DOHH2 (cell line): ENCODE results near the gene CACNA1E.

Experiments
- H3F3A ChIP-seq: fragments of 200-600 bp; sonication (generic), shearing (Covaris generic); 2 replicates; pipeline ENCODE4 v1.6.0; 2016; ENCODE audit warnings: antibody characterized with exemption, mild to moderate bottlenecking; ENCODE audit not compliant: control insufficient read depth, insufficient read depth
- H3K27ac ChIP-seq: fragments of 200-600 bp; sonication (generic); 2 replicates; pipeline ENCODE4 v1.5.1; 2014; ENCODE audit warnings: low read depth, mild to moderate bottlenecking, low read length, moderate library complexity
- H3K27me3 ChIP-seq: fragments of 200-600 bp; sonication (generic); 2 replicates; pipeline ENCODE4 v1.6.1; 2014; ENCODE audit warnings: mild to moderate bottlenecking, low read length, mixed read lengths; ENCODE audit not compliant: control insufficient read depth
- H3K36me3 ChIP-seq: fragments of 200-600 bp; sonication (generic); 2 replicates; pipeline ENCODE4 v1.6.1; 2014; ENCODE audit warnings: mild to moderate bottlenecking, low read length, moderate library complexity, mixed read lengths; ENCODE audit not compliant: control insufficient read depth
- H3K4me1 ChIP-seq: fragments of 200-600 bp; sonication (generic); 2 replicates; pipeline ENCODE4 v1.6.1; 2014; ENCODE audit warnings: mild to moderate bottlenecking, low read length, mixed read lengths; ENCODE audit not compliant: control insufficient read depth
- H3K4me2 ChIP-seq: fragments of 200-600 bp; sonication (generic); 2 replicates; pipeline ENCODE4 v1.6.0; 2014; ENCODE audit warnings: mild to moderate bottlenecking, low read length, moderate library complexity
- H3K4me3 ChIP-seq: fragments of 200-600 bp; sonication (generic); 2 replicates; pipeline ENCODE4 v1.5.1; 2014; ENCODE audit warnings: mild to moderate bottlenecking, low read length, mixed read lengths
- H3K79me2 ChIP-seq: fragments of 200-600 bp; sonication (generic); 2 replicates; pipeline ENCODE4 v1.6.1; 2014; ENCODE audit warnings: mild to moderate bottlenecking, low read length, mixed read lengths; ENCODE audit not compliant: control insufficient read depth
- H3K9me2 ChIP-seq: fragments of 200-600 bp; sonication (generic); replicated peaks from 2 replicates; pipeline ENCODE4 v1.6.1; 2014; ENCODE audit warnings: mild to moderate bottlenecking, low read length, mixed read lengths; ENCODE audit not compliant: control insufficient read depth
- H3K9me3 ChIP-seq: fragments of 200-600 bp; sonication (generic); 2 replicates; pipeline ENCODE4 v1.6.1; 2014; ENCODE audit warnings: antibody characterized with exemption, low read length, mixed read lengths; ENCODE audit not compliant: control insufficient read depth, insufficient read depth
- H4K20me1 ChIP-seq: fragments of 200-600 bp; sonication (generic); 2 replicates; pipeline ENCODE4 v1.6.0; 2014; ENCODE audit warnings: low read depth, mild to moderate bottlenecking, antibody characterized with exemption, low read length, moderate library complexity; ENCODE audit not compliant: control insufficient read depth, insufficient read depth
- EZH2phosphoT487 ChIP-seq: fragments of 200-600 bp; sonication (generic); IDR thresholded peaks from 2 replicates; pipeline ENCODE4 v1.6.1; 2017; ENCODE audit warnings: borderline replicate concordance, mild to moderate bottlenecking, antibody characterized with exemption, low read length, moderate library complexity, mixed read lengths
- TF ChIP-seq, protein P1 (sequence below): fragments of 200-600 bp; sonication (generic); IDR thresholded peaks from one replicate; pipeline ENCODE4 v1.5.1; 2014; ENCODE audit warnings: antibody characterized with exemption, mild to moderate bottlenecking, low read depth, low read length; ENCODE audit not compliant: poor library complexity, severe bottlenecking

Gene CACNA1E

GRCh38 chr1:181601186-181601950, 118.1 kb downstream of the CACNA1E start:
- no peak overlapping the region for H3K4me3 ChIP-seq
- no peaks in the 10 kb centered on the region for H3K9me3 ChIP-seq
- H3K27ac ChIP-seq: no peak overlapping the region
- H3K36me3 ChIP-seq: no peaks in the 10 kb centered on the region
- H3K4me2 ChIP-seq: no peak overlapping the region
- H3K27me3 ChIP-seq: no peaks in the 10 kb centered on the region
- no peaks in the 10 kb centered on the region for H3K4me1 ChIP-seq
- no peaks in the 10 kb centered on the region for H4K20me1 ChIP-seq
- no peaks in the 10 kb centered on the region for H3F3A ChIP-seq
- H3K79me2 ChIP-seq: no peaks in the 10 kb centered on the region
- no peaks in the 10 kb centered on the region for H3K9me2 ChIP-seq
- no peak for TF ChIP-seq EZH2phosphoT487
- TF ChIP-seq, protein P1, sequence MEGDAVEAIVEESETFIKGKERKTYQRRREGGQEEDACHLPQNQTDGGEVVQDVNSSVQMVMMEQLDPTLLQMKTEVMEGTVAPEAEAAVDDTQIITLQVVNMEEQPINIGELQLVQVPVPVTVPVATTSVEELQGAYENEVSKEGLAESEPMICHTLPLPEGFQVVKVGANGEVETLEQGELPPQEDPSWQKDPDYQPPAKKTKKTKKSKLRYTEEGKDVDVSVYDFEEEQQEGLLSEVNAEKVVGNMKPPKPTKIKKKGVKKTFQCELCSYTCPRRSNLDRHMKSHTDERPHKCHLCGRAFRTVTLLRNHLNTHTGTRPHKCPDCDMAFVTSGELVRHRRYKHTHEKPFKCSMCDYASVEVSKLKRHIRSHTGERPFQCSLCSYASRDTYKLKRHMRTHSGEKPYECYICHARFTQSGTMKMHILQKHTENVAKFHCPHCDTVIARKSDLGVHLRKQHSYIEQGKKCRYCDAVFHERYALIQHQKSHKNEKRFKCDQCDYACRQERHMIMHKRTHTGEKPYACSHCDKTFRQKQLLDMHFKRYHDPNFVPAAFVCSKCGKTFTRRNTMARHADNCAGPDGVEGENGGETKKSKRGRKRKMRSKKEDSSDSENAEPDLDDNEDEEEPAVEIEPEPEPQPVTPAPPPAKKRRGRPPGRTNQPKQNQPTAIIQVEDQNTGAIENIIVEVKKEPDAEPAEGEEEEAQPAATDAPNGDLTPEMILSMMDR: no peak

- Histone ChIP-seq H3K9me3 (no peaks in the 10 kb centered on the region), H3K4me3 (no peak overlapping the region), H3F3A (no peaks in the 10 kb centered on the region), H3K27ac (no peak overlapping the region), H3K4me2 (no peak overlapping the region), H4K20me1 (no peaks in the 10 kb centered on the region), H3K4me1 (no peaks in the 10 kb centered on the region), H3K36me3 (no peaks in the 10 kb centered on the region), H3K27me3 (no peaks in the 10 kb centered on the region), H3K9me2 (no peaks in the 10 kb centered on the region), H3K79me2 (no peaks in the 10 kb centered on the region)
- TF ChIP-seq, protein P1: no peak
Measured at GRCh38 chr1:181603735-181604410, 120.6 kb downstream of the CACNA1E start.

GRCh38 chr1:181604482-181605249, 121.3 kb downstream of the CACNA1E start:
- Histone ChIP-seq H4K20me1 (no peaks in the 10 kb centered on the region), H3K36me3 (no peaks in the 10 kb centered on the region), H3K4me2 (no peak overlapping the region), H3K79me2 (no peaks in the 10 kb centered on the region), H3K4me1 (no peaks in the 10 kb centered on the region), H3K27me3 (no peaks in the 10 kb centered on the region), H3K9me3 (no peaks in the 10 kb centered on the region), H3F3A (no peaks in the 10 kb centered on the region), H3K4me3 (no peak overlapping the region), H3K9me2 (no peaks in the 10 kb centered on the region), H3K27ac (no peak overlapping the region)
- TF ChIP-seq, protein P1: no peak
- TF ChIP-seq EZH2phosphoT487: no peak
